NCI-H69 (cell line): Measurements from ENCODE around the gene CYTIP.
A peak's percentile ranks its signal among the peaks of the same experiment; 100 is the strongest.

Experiments
- DNase-seq: peaks from one replicate; lab custom pipeline; 2025; lab: John Stamatoyannopoulos, UW

CYTIP gene

GRCh38 chr2:157443795-157444640 is at the start of gene CYTIP:
CYTIP (minus strand) TSS chr2:157444089; CDS start chr2:157444020, 69 bp downstream.
- no peak for DNase-seq

GRCh38 chr2:157492189-157492773 is 48.4 kb upstream of the CYTIP start:
- DNase-seq: peak; percentile 71

GRCh38 chr2:157489983-157490382 is 46.1 kb upstream of the CYTIP start:
- no peak for DNase-seq

GRCh38 chr2:157488877-157489276 is 45.0 kb upstream of the CYTIP start:
- DNase-seq: peak; percentile 62

- DNase-seq: no peak
Observed at GRCh38 chr2:157487747-157488146, 43.9 kb upstream of the CYTIP start.

- no peak for DNase-seq
Observed at GRCh38 chr2:157487271-157487610, 43.4 kb upstream of the CYTIP start.

- no peak for DNase-seq
Observed at GRCh38 chr2:157486596-157487270, 42.8 kb upstream of the CYTIP start.

GRCh38 chr2:157480182-157480961 is 36.5 kb upstream of the CYTIP start:
- no peak for DNase-seq

- DNase-seq: no peak
Observed at GRCh38 chr2:157479081-157480027, 35.5 kb upstream of the CYTIP start.

GRCh38 chr2:157477919-157478318 is 34.0 kb upstream of the CYTIP start:
- DNase-seq: no peak

- no peak for DNase-seq
Observed at GRCh38 chr2:157476953-157477709, 33.2 kb upstream of the CYTIP start.

GRCh38 chr2:157475722-157476390 is 32.0 kb upstream of the CYTIP start:
- DNase-seq: no peak

GRCh38 chr2:157473581-157473980 is 29.7 kb upstream of the CYTIP start:
- no peak for DNase-seq

GRCh38 chr2:157471078-157471477 is 27.2 kb upstream of the CYTIP start:
- no peak for DNase-seq

GRCh38 chr2:157470321-157470720 is 26.4 kb upstream of the CYTIP start:
- DNase-seq: no peak

GRCh38 chr2:157469726-157470125 is 25.8 kb upstream of the CYTIP start:
- DNase-seq: no peak

GRCh38 chr2:157468931-157469708 is 25.2 kb upstream of the CYTIP start:
- no peak for DNase-seq

- no peak for DNase-seq
Observed at GRCh38 chr2:157466764-157467163, 22.9 kb upstream of the CYTIP start.

- no peak for DNase-seq
Observed at GRCh38 chr2:157465554-157465953, 21.7 kb upstream of the CYTIP start.
